ENCODE measurements around the gene SLC13A1. TPM values are rescaled to one million over a fixed set of nuclear protein-coding genes. Genes with fewer than 3 reads are reported as not detected.

Gene SLC13A1
- total RNA-seq, 1 experiment from 2014 or later, result not detected

GRCh38 chr7:123211545-123211944, 11.8 kb upstream of the SLC13A1 start:
- no TSS peak for BruUV-seq (replicated peaks)
- CTCF ChIA-PET, result no interaction called here

GRCh38 chr7:123210986-123211385, 11.2 kb upstream of the SLC13A1 start:
- POLR2A ChIA-PET (ENCODE audit: low non-redundant PET), result no interaction called here

More at GRCh38 chr7:123211545-123211944, 11.8 kb upstream of the SLC13A1 start:
- H3K36me3 ChIP-seq (ENCODE audit: insufficient read depth, low read length, poor library complexity, severe bottlenecking), result no peaks in the 10 kb centered on the region
- DNase-seq (ENCODE audit: low spot score), result no peak
- H3K9me3 ChIP-seq (ENCODE audit: low read depth, low read length, poor library complexity, severe bottlenecking), result peaks cover 10% of the 10 kb centered on the region
- no peak overlapping the region for H3K27ac ChIP-seq (ENCODE audit: low read depth, low read length, poor library complexity, severe bottlenecking)
- peaks cover 4% of the 10 kb centered on the region for H3K4me1 ChIP-seq (ENCODE audit: insufficient read depth, low read length, poor library complexity, severe bottlenecking)
- POLR2A ChIA-PET (ENCODE audit: low non-redundant PET), result no interaction called here
- H3K4me3 ChIP-seq (ENCODE audit: low read depth, low read length, poor library complexity, severe bottlenecking), result no peak overlapping the region
- intact Hi-C loops (cut with micrococcal nuclease; ENCODE audit: unreplicated experiment), result no loop called here
- no peaks in the 10 kb centered on the region for H3K27me3 ChIP-seq (replicated peaks; ENCODE audit: insufficient read depth, low read depth, low read length, poor library complexity)
- TF ChIP-seq EZH2 (IDR thresholded peaks at IDR 0.05; ENCODE audit: borderline replicate concordance, low read depth, low read length, poor library complexity, severe bottlenecking) (no peak), CTCF (conservative IDR thresholded peaks at IDR 0.05; ENCODE audit: low read depth, low read length) (no peak)

GRCh38 chr7:123209786-123210185, 10.0 kb upstream of the SLC13A1 start:
- intact Hi-C loops (cut with micrococcal nuclease; ENCODE audit: unreplicated experiment), result no loop called here
- Histone ChIP-seq H3K4me3 (ENCODE audit: low read depth, low read length, poor library complexity, severe bottlenecking) (no peak overlapping the region), H3K4me1 (ENCODE audit: insufficient read depth, low read length, poor library complexity, severe bottlenecking) (peaks cover 4% of the 10 kb centered on the region), H3K36me3 (ENCODE audit: insufficient read depth, low read length, poor library complexity, severe bottlenecking) (no peaks in the 10 kb centered on the region), H3K27ac (ENCODE audit: low read depth, low read length, poor library complexity, severe bottlenecking) (no peak overlapping the region), H3K27me3 (replicated peaks; ENCODE audit: insufficient read depth, low read depth, low read length, poor library complexity) (no peaks in the 10 kb centered on the region), H3K9me3 (ENCODE audit: low read depth, low read length, poor library complexity, severe bottlenecking) (peaks cover 6% of the 10 kb centered on the region)
- TF ChIP-seq CTCF (conservative IDR thresholded peaks at IDR 0.05; ENCODE audit: low read depth, low read length) (no peak), EZH2 (IDR thresholded peaks at IDR 0.05; ENCODE audit: borderline replicate concordance, low read depth, low read length, poor library complexity, severe bottlenecking) (no peak)
- no peak for DNase-seq (ENCODE audit: low spot score)
- BruUV-seq (replicated peaks), result no TSS peak
- CTCF ChIA-PET, result no interaction called here
- POLR2A ChIA-PET (ENCODE audit: low non-redundant PET), result no interaction called here

More at GRCh38 chr7:123210986-123211385, 11.2 kb upstream of the SLC13A1 start:
- no peak overlapping the region for H3K4me3 ChIP-seq (ENCODE audit: low read depth, low read length, poor library complexity, severe bottlenecking)
- DNase-seq (ENCODE audit: low spot score), result peak; percentile 54
- peaks cover 4% of the 10 kb centered on the region for H3K4me1 ChIP-seq (ENCODE audit: insufficient read depth, low read length, poor library complexity, severe bottlenecking)
- H3K9me3 ChIP-seq (ENCODE audit: low read depth, low read length, poor library complexity, severe bottlenecking), result peaks cover 10% of the 10 kb centered on the region
- no TSS peak for BruUV-seq (replicated peaks)
- no peaks in the 10 kb centered on the region for H3K36me3 ChIP-seq (ENCODE audit: insufficient read depth, low read length, poor library complexity, severe bottlenecking)
- no peaks in the 10 kb centered on the region for H3K27me3 ChIP-seq (replicated peaks; ENCODE audit: insufficient read depth, low read depth, low read length, poor library complexity)
- H3K27ac ChIP-seq (ENCODE audit: low read depth, low read length, poor library complexity, severe bottlenecking), result no peak overlapping the region
- TF ChIP-seq CTCF (conservative IDR thresholded peaks at IDR 0.05; ENCODE audit: low read depth, low read length) (no peak), EZH2 (IDR thresholded peaks at IDR 0.05; ENCODE audit: borderline replicate concordance, low read depth, low read length, poor library complexity, severe bottlenecking) (no peak)
- CTCF ChIA-PET, result no interaction called here
- intact Hi-C loops (cut with micrococcal nuclease; ENCODE audit: unreplicated experiment), result no loop called here

Measured in A673 (cell line).